ENCODE measurements around the gene TDRD3. TPM values are rescaled to one million over a fixed set of nuclear protein-coding genes. Genes with fewer than 3 reads are reported as not detected.

TDRD3 gene
- total and polyA plus RNA-seq, 2 experiments from 2014 or later = 13.1 to 13.3 TPM

GRCh38 chr13:60398379-60398891, 1.4 kb downstream of the TDRD3 start (continued):
- TF ChIP-seq CREB1 (CRISPR knock-in tag; IDR thresholded peaks at IDR 0.05; ENCODE audit: low read depth) (no peak), STAT1 (IDR thresholded peaks at IDR 0.05; ENCODE audit: unreplicated experiment) (no peak), CTCF (conservative IDR thresholded peaks at IDR 0.05; ENCODE audit: low read depth in 2 of 2) (no peak), POLR2AphosphoS5 (IDR thresholded peaks at IDR 0.05; ENCODE audit: low read depth) (no peak)

GRCh38 chr13:60398907-60399589, 2.0 kb downstream of the TDRD3 start:
- DNase-seq (ENCODE audit: low spot score) (no peak), ATAC-seq (no peak)
- Histone ChIP-seq H3K27me3 (ENCODE audit: insufficient read depth) (no peaks in the 10 kb centered on the region), H3K9me2 (ENCODE audit: insufficient read depth) (no peaks in the 10 kb centered on the region), H3K27ac (ENCODE audit: low read depth) (no peak overlapping the region), H3K4me3 (peak overlapping the region; percentile 91), H3K36me3 (ENCODE audit: insufficient read depth) (no peaks in the 10 kb centered on the region), H3K79me2 (replicated peaks; ENCODE audit: insufficient read depth) (peaks cover 58% of the 10 kb centered on the region), H3K4me1 (ENCODE audit: insufficient read depth) (peaks cover 26% of the 10 kb centered on the region), H4K20me1 (replicated peaks; ENCODE audit: insufficient read depth) (no peaks in the 10 kb centered on the region), H3F3A (replicated peaks; ENCODE audit: low read depth) (no peaks in the 10 kb centered on the region), H2AFZ (no peak overlapping the region), H3K4me2 (peak overlapping the region; percentile 88)
- H3K4me3 Mint-ChIP-seq = peak overlapping the region; percentile 93
- H3K36me3 Mint-ChIP-seq (ENCODE audit: low read depth) = no peaks in the 10 kb centered on the region
- peaks cover 37% of the 10 kb centered on the region for H3K4me1 Mint-ChIP-seq
- peaks cover 10% of the 10 kb centered on the region for H3K27me3 Mint-ChIP-seq (ENCODE audit: insufficient read depth, low read depth, poor library complexity)
- no peak overlapping the region; the same call in 1 of the 2 replicates for H3K27ac Mint-ChIP-seq
- H3K9me3 Mint-ChIP-seq = no peaks in the 10 kb centered on the region; the same call in 2 of the 3 replicates
- no peak for TF ChIP-seq EZH2phosphoT487 (IDR thresholded peaks at IDR 0.05; ENCODE audit: unreplicated experiment)
- TF ChIP-seq NANOG (IDR thresholded peaks at IDR 0.05; ENCODE audit: borderline replicate concordance) = no peak
- no peak for TF ChIP-seq JUNB (IDR thresholded peaks at IDR 0.05; ENCODE audit: unreplicated experiment)
- no peak for TF ChIP-seq ZNF462 (CRISPR knock-in tag; IDR thresholded peaks at IDR 0.05)
- no peak for TF ChIP-seq ETS1 (IDR thresholded peaks at IDR 0.05)
- no peak for TF ChIP-seq ZNF331 (CRISPR knock-in tag; IDR thresholded peaks at IDR 0.05; ENCODE audit: low read depth)
- no peak for TF ChIP-seq CTCF (conservative IDR thresholded peaks at IDR 0.05; ENCODE audit: low read depth in 2 of 2)
- no peak for TF ChIP-seq ZNF114 (CRISPR knock-in tag; IDR thresholded peaks at IDR 0.05)
- no peak for TF ChIP-seq CREB1 (CRISPR knock-in tag; IDR thresholded peaks at IDR 0.05; ENCODE audit: low read depth)
- no peak for TF ChIP-seq EZH2 (IDR thresholded peaks at IDR 0.05; ENCODE audit: low read depth, unreplicated experiment)
- TF ChIP-seq STAT1 (IDR thresholded peaks at IDR 0.05; ENCODE audit: unreplicated experiment) = no peak
- no peak for TF ChIP-seq POLR2AphosphoS5 (IDR thresholded peaks at IDR 0.05; ENCODE audit: low read depth)

Data from GM23338 (cell line).